ENCODE results near the gene RUFY1.

RUFY1 gene

GRCh38 chr5:179601871-179602625 is 51.7 kb downstream of the RUFY1 start:
- Histone ChIP-seq H2BK15ac (ENCODE audit: low read depth, poor library complexity, severe bottlenecking) (no peak overlapping the region), H2BK5ac (ENCODE audit: low read depth, low read length, poor library complexity, severe bottlenecking) (no peak overlapping the region), H3K4ac (ENCODE audit: low read depth in 1 of 2, low read length in 2 of 2) (no peak overlapping the region), H4K91ac (ENCODE audit: low read length) (no peak overlapping the region), H2BK12ac (ENCODE audit: low read length in 2 of 2) (no peak overlapping the region), H2BK120ac (ENCODE audit: low read depth, low read length) (no peak overlapping the region), H3K4me3 (ENCODE audit: insufficient read depth in 1 of 2, low read depth in 1 of 2, low read length in 2 of 2) (no peak overlapping the region), H3K27me3 (ENCODE audit: control insufficient read depth in 1 of 2, insufficient read depth in 1 of 2, low read length in 2 of 2) (no peaks in the 10 kb centered on the region), H3K36me3 (ENCODE audit: control insufficient read depth in 1 of 2, insufficient read depth in 2 of 2, low read depth in 1 of 2, low read length in 2 of 2) (peaks cover 79 to 82% of the 10 kb centered on the region in 2 experiments), H2AFZ (ENCODE audit: low read depth, low read length) (no peak overlapping the region), H3K9me3 (ENCODE audit: control insufficient read depth, low read length) (no peaks in the 10 kb centered on the region), H3K4me1 (ENCODE audit: control insufficient read depth, insufficient read depth, low read depth, low read length) (no peaks in the 10 kb centered on the region), H3K27ac (ENCODE audit: low read length, poor library complexity, severe bottlenecking) (no peak overlapping the region), H3K14ac (ENCODE audit: low read length in 2 of 2) (no peak overlapping the region), H2AK5ac (ENCODE audit: low read length, severe bottlenecking) (no peak overlapping the region), H4K8ac (ENCODE audit: low read length) (no peak overlapping the region), H3K9ac (ENCODE audit: low read length) (no peak overlapping the region), H3K79me1 (replicated peaks; ENCODE audit: low read length, poor library complexity, severe bottlenecking) (peaks cover 16% of the 10 kb centered on the region), H3K18ac (ENCODE audit: low read depth in 1 of 2, low read length in 2 of 2) (no peak overlapping the region), H3K23ac (ENCODE audit: low read length in 2 of 2) (no peak overlapping the region), H3K4me2 (ENCODE audit: low read length, poor library complexity, severe bottlenecking) (no peak overlapping the region)
- DNase-seq, result no peak
- 98% methylated on average over 17 of the region's 18 CpGs for WGBS

- no peak overlapping the region for H3K4me2 ChIP-seq (ENCODE audit: low read length, poor library complexity, severe bottlenecking)
- no peak overlapping the region for H2BK120ac ChIP-seq (ENCODE audit: low read depth, low read length)
These were observed 53.0 kb downstream of the RUFY1 start for GRCh38 chr5:179603308-179603707.

GRCh38 chr5:179605026-179605833 is 54.9 kb downstream of the RUFY1 start:
- Histone ChIP-seq H4K8ac (ENCODE audit: low read length) (no peak overlapping the region), H3K27ac (ENCODE audit: low read length, poor library complexity, severe bottlenecking) (no peak overlapping the region), H2BK12ac (ENCODE audit: low read length in 2 of 2) (no peak overlapping the region), H2BK120ac (ENCODE audit: low read depth, low read length) (no peak overlapping the region), H3K79me1 (replicated peaks; ENCODE audit: low read length, poor library complexity, severe bottlenecking) (peaks cover 5% of the 10 kb centered on the region), H3K27me3 (ENCODE audit: control insufficient read depth in 1 of 2, insufficient read depth in 1 of 2, low read length in 2 of 2) (no peaks in the 10 kb centered on the region), H4K91ac (ENCODE audit: low read length) (no peak overlapping the region), H2AK5ac (ENCODE audit: low read length, severe bottlenecking) (no peak overlapping the region), H3K14ac (ENCODE audit: low read length in 2 of 2) (no peak overlapping the region), H3K23ac (ENCODE audit: low read length in 2 of 2) (no peak overlapping the region), H3K18ac (ENCODE audit: low read depth in 1 of 2, low read length in 2 of 2) (peak overlapping the region in 1 of 2 experiments; percentile 4), H2BK5ac (ENCODE audit: low read depth, low read length, poor library complexity, severe bottlenecking) (no peak overlapping the region), H3K9me3 (ENCODE audit: control insufficient read depth, low read length) (no peaks in the 10 kb centered on the region), H2BK15ac (ENCODE audit: low read depth, poor library complexity, severe bottlenecking) (no peak overlapping the region), H3K4me1 (ENCODE audit: control insufficient read depth, insufficient read depth, low read depth, low read length) (no peaks in the 10 kb centered on the region), H3K4me3 (ENCODE audit: insufficient read depth in 1 of 2, low read depth in 1 of 2, low read length in 2 of 2) (no peak overlapping the region), H3K4ac (ENCODE audit: low read depth in 1 of 2, low read length in 2 of 2) (no peak overlapping the region), H3K4me2 (ENCODE audit: low read length, poor library complexity, severe bottlenecking) (no peak overlapping the region), H3K36me3 (ENCODE audit: control insufficient read depth in 1 of 2, insufficient read depth in 2 of 2, low read depth in 1 of 2, low read length in 2 of 2) (peaks cover 71 to 78% of the 10 kb centered on the region in 2 experiments), H2AFZ (ENCODE audit: low read depth, low read length) (no peak overlapping the region), H3K9ac (ENCODE audit: low read length) (no peak overlapping the region)
- peak; percentile 62 for DNase-seq
- 83% methylated on average over 10 of the region's 10 CpGs for WGBS

More at GRCh38 chr5:179603308-179603707, 53.0 kb downstream of the RUFY1 start:
- Histone ChIP-seq H3K27me3 (ENCODE audit: control insufficient read depth in 1 of 2, insufficient read depth in 1 of 2, low read length in 2 of 2) (no peaks in the 10 kb centered on the region), H2AFZ (ENCODE audit: low read depth, low read length) (no peak overlapping the region), H3K9ac (ENCODE audit: low read length) (no peak overlapping the region), H3K27ac (ENCODE audit: low read length, poor library complexity, severe bottlenecking) (no peak overlapping the region), H2BK5ac (ENCODE audit: low read depth, low read length, poor library complexity, severe bottlenecking) (no peak overlapping the region), H3K23ac (ENCODE audit: low read length in 2 of 2) (no peak overlapping the region), H3K18ac (ENCODE audit: low read depth in 1 of 2, low read length in 2 of 2) (no peak overlapping the region), H3K9me3 (ENCODE audit: control insufficient read depth, low read length) (no peaks in the 10 kb centered on the region), H3K4me1 (ENCODE audit: control insufficient read depth, insufficient read depth, low read depth, low read length) (no peaks in the 10 kb centered on the region), H3K14ac (ENCODE audit: low read length in 2 of 2) (no peak overlapping the region), H3K4me3 (ENCODE audit: insufficient read depth in 1 of 2, low read depth in 1 of 2, low read length in 2 of 2) (no peak overlapping the region), H4K8ac (ENCODE audit: low read length) (no peak overlapping the region), H2AK5ac (ENCODE audit: low read length, severe bottlenecking) (no peak overlapping the region), H3K79me1 (replicated peaks; ENCODE audit: low read length, poor library complexity, severe bottlenecking) (peaks cover 14% of the 10 kb centered on the region), H4K91ac (ENCODE audit: low read length) (no peak overlapping the region), H3K4ac (ENCODE audit: low read depth in 1 of 2, low read length in 2 of 2) (no peak overlapping the region), H2BK15ac (ENCODE audit: low read depth, poor library complexity, severe bottlenecking) (no peak overlapping the region), H3K36me3 (ENCODE audit: control insufficient read depth in 1 of 2, insufficient read depth in 2 of 2, low read depth in 1 of 2, low read length in 2 of 2) (peaks cover 79 to 82% of the 10 kb centered on the region in 2 experiments), H2BK12ac (ENCODE audit: low read length in 2 of 2) (no peak overlapping the region)
- no peak for DNase-seq
- WGBS, result 97% methylated on average over 12 of the region's 12 CpGs
